GM20000 (cell line): Measurements from ENCODE around the gene ARFGAP1.

Experiments used
- DNase-seq: peaks from one replicate; pipeline ENCODE4 v3.0.0; 2012; ENCODE audit warnings: low spot score
- TF ChIP-seq, protein P1 (sequence below): IDR thresholded peaks from 2 replicates; pipeline ENCODE4 v1.5.1; 2012; ENCODE audit warnings: mild to moderate bottlenecking, control low read depth; ENCODE audit errors: extremely low read depth, missing control alignments

Gene ARFGAP1

GRCh38 chr20:63326314-63327230 lies 54.0 kb downstream of the ARFGAP1 start:
- TF ChIP-seq, protein P1, sequence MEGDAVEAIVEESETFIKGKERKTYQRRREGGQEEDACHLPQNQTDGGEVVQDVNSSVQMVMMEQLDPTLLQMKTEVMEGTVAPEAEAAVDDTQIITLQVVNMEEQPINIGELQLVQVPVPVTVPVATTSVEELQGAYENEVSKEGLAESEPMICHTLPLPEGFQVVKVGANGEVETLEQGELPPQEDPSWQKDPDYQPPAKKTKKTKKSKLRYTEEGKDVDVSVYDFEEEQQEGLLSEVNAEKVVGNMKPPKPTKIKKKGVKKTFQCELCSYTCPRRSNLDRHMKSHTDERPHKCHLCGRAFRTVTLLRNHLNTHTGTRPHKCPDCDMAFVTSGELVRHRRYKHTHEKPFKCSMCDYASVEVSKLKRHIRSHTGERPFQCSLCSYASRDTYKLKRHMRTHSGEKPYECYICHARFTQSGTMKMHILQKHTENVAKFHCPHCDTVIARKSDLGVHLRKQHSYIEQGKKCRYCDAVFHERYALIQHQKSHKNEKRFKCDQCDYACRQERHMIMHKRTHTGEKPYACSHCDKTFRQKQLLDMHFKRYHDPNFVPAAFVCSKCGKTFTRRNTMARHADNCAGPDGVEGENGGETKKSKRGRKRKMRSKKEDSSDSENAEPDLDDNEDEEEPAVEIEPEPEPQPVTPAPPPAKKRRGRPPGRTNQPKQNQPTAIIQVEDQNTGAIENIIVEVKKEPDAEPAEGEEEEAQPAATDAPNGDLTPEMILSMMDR, result no peak
- DNase-seq, result no peak

DNA sequence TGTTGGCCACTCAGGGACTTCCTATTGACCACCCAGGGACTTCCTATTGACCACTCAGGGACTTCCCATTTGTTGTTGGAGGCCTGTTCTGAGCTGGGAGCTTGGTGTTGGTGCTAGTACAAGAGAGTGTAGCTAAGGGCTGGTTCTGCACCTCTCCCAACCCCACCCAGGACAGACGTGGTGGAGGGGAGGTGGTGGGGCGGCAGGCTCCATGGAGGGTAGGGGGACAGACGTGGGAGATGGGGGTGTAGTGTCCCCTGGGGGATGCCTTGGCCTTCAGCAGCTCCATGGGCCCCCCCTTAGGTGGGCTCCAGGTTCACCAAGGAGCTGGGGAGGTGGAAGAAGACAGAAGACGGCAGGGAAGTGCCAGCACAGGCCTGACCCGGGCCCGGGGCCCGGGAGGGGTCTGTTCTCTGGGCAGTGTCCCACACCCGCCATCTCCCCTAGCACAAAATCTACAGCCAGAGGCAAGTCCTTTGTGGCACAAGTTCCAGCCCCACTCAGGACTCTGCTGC lies 54.7 kb downstream of the ARFGAP1 start:
- no peak for DNase-seq
- TF ChIP-seq, protein P1, result no peak

- DNase-seq, result no peak
- TF ChIP-seq, protein P1, result no peak
These were observed 55.5 kb downstream of the ARFGAP1 start for GRCh38 chr20:63328026-63328700.

DNA sequence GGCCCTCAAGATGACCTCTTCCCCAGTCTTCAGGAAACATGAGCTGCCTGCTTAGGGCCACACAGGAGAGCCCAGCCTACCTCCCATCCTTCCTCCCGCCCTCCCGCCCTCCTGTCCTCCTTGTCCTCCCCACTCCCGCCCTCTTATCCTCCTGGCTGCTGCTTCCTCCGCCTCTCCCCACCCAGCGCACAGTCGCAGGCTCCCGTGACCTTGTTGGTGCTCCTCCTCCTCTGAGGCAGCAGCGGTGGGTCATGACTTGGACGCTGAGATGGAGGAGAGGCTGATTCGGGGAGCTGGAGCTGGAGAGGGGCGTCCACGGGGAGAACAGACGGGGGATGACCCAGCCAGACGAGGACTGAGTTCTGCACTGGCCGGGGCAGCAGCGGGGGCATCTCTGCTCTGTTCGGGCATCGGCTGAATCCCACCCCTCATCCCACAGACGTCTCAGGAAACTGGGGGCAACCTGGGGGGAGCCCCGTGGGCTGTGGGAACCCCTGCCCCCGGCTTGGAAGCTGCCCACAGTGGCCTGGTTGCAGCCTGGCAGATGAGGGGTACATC lies 56.2 kb downstream of the ARFGAP1 start:
- no peak for DNase-seq

GRCh38 chr20:63329331-63330083 lies 56.9 kb downstream of the ARFGAP1 start:
- DNase-seq, result no peak
- TF ChIP-seq, protein P1, result no peak

More for the DNA sequence above, 56.2 kb downstream of the ARFGAP1 start:
- TF ChIP-seq, protein P1, result no peak

DNA sequence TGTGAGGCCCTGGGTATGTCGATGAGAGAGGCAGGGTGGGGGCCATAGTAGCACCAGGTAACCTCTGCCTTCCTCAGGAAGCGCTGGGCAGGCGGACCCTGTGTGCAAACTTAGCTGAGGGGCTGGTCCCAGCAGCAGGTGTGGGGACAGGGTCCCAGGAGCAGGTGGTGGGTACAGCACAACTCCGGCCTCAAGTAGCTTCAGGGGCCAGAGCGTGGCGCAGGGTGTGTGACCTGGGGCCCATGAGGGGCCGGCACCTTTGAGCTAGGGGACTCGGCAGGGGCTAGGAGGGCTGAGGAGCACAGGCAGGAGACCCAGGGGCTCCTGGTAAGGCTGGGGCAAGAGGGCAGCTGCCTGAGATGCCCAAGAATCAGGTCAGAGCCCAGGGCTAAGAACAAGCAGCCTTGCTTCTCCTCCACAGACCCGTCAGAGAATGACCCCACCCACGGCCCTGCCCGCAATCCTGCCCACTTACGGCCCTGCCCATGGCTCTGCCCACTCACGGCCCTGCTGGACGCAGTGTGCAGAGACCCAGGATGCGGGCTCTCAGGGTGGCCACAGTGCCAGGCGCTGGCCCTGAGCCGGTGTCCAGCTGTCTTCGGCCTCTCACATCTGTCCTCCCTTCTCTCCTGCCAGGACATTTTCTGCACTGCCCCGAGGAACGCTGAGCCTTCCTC lies 57.6 kb downstream of the ARFGAP1 start:
- TF ChIP-seq, protein P1, result no peak
- no peak for DNase-seq
